Uterus (tissue), 2 donors: Measurements from ENCODE around the gene ACKR2.

Experiments
- POLR2A ChIP-seq, 2 donors: fragments of 450-650 bp; IDR thresholded peaks; one replicate each; pipeline ENCODE4 v1.6.1; 2016; ENCODE audit warnings: antibody characterized with exemption in 2 of 2, mild to moderate bottlenecking in 1 of 2, moderate library complexity in 1 of 2
- TF ChIP-seq, protein P1 (sequence below), 4 experiments: fragments of 200-600 bp in 2 of 4; fragments of 450-650 bp in 2 of 4; sonication (generic) in 2 of 4; IDR thresholded peaks; one replicate each; pipeline ENCODE4 v1.5.1; 2016 to 2019; ENCODE audit warnings: antibody characterized with exemption in 4 of 4, mild to moderate bottlenecking in 2 of 4, moderate library complexity in 1 of 4

DNA sequence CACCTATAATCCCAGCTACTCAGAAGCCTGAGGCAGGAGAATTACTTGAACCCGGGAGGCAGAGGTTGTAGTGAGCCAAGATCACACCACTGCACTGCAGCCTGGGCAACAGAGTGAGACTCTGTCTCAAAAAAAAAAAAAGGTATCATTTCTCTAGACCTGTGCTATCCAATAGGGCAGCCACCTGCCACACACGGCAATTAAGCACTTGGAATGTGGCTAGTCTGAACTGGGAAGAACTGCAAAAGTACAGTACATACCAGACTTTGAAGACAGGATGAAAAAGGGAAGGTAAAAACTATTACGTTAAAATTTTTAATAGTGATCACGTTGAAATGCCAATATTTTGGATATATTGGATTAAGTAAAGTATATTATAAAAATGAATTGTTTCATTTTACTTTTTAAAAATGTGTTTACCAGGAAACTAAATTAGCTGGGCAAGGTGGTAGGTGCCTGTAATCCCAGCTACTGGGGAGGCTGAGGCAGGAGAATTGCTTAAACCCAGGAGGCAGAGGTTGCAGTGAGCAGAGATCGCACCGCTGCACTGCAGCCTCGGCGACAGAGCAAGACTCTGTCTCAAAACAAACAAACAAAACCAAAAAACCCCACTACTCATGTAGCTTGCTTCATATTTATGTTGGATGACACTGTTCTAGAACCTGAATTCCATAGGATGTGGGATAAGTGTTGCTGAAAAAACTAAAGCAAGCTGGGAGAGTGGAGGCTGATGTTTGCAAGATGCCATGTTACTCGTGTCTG, 64.2 kb downstream of the ACKR2 start:
- no peak for TF ChIP-seq POLR2A (IDR thresholded peaks at IDR 0.05)
- TF ChIP-seq, protein P1, sequence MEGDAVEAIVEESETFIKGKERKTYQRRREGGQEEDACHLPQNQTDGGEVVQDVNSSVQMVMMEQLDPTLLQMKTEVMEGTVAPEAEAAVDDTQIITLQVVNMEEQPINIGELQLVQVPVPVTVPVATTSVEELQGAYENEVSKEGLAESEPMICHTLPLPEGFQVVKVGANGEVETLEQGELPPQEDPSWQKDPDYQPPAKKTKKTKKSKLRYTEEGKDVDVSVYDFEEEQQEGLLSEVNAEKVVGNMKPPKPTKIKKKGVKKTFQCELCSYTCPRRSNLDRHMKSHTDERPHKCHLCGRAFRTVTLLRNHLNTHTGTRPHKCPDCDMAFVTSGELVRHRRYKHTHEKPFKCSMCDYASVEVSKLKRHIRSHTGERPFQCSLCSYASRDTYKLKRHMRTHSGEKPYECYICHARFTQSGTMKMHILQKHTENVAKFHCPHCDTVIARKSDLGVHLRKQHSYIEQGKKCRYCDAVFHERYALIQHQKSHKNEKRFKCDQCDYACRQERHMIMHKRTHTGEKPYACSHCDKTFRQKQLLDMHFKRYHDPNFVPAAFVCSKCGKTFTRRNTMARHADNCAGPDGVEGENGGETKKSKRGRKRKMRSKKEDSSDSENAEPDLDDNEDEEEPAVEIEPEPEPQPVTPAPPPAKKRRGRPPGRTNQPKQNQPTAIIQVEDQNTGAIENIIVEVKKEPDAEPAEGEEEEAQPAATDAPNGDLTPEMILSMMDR (IDR thresholded peaks at IDR 0.05): no peak
